HG02970 (cell line): ENCODE measurements around the gene DPP6.

Experiments used
- ATAC-seq: cut with Tn5 transposase; IDR thresholded peaks from one replicate; pipeline ENCODE4 v1.9.1; 2021; ENCODE audit warnings: mild to moderate bottlenecking, moderate library complexity, moderate number of reproducible peaks; ENCODE audit not compliant: unreplicated experiment, low FRiP score

DPP6 gene

DNA sequence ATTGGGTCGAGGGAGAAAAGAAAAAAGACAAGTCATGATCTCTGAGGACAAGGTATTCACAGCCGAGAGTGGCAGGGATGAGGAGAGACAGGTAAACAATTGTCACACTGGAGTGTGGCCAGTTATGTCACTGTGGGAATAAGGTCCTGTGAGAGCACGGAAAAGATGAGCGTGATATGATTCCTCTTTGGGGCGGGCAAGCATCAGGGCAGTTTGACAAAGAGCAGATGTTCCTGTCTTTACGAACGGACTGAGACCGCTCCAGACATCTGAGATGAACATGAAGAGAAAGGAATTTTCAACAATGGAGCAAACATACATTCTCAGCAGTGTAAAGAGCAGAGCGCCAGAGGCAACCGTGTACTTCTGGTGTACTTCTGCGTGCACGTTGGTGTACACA is 278.1 kb downstream of the DPP6 start:
- no peak for ATAC-seq

- ATAC-seq: no peak
Observed at GRCh38 chr7:154332811-154333580, 280.8 kb downstream of the DPP6 start.

- ATAC-seq: no peak
Observed at GRCh38 chr7:154336295-154336694, 284.1 kb downstream of the DPP6 start.

DNA sequence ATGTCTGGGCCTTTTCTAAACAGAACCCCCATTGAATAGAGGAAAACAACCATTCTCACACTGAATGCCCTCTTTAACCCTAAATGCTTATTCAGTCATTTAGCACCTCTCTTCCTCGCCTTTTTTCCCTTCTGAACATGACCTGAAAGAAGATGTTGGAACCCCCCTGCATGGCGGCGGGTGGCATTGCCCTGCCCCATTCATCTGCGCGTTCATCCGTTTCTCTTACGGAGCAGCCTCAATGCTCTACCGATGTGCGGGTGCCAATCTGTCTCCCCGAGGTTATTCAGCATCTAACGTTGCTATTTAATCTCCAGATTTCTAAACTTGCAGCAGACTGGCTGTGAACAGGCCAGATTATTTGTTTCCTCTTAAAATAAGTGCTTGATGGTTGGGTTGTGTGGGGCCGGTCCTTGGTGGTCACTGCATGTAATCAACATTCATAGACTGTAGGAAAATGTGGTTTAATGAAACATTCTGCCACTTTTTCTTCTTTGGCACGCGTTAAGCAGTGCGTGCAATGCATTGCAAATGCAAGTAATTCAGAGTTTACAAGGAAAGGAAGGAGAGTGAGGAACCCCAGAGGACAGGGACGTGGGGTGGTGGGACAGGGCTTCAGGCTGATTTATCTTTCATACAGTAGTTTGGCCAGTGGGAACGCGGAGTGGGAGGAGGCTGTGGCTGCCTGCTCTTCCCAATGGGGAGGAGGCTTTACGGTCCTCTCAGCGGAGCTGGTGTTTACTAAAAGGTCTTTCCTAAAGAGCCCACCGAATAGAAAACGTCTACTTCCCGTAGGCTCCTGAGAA is 286.7 kb downstream of the DPP6 start:
- ATAC-seq: no peak

DNA sequence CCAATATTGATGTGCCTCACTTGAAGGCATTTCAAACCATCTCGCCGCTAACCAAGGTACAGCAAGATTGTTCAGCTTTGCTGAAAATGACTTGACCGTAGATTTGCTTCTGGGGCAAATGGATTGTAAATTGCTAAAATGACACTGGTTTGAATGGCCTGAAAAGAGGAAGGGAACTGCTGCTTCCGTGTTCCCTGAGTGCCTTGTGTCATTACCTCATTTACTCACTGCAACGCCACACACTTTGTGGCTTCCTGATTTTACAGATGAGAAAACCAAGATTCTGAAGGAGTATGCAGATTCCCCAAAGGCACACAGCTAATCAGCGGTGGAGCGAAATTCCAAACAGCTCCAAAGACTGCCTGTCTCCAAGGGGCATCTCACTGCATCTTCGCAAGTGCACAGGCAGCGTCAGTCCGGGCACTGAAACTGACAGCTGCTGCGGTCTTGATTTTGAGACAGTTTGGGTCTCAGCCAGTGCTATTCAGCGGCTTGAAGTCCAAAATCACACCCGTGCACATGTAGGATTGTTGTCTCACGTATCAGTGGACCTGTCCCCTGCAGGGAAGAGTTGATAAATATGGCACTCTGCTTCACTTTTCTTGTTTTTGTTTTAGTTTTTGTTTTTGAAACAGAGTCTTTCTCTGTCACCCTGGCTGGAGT is 290.9 kb downstream of the DPP6 start:
- ATAC-seq: no peak

GRCh38 chr7:154343778-154344412 is 291.7 kb downstream of the DPP6 start:
- ATAC-seq: no peak

- no peak for ATAC-seq
Observed at GRCh38 chr7:154345093-154345492, 292.9 kb downstream of the DPP6 start.

- ATAC-seq: no peak
Observed at GRCh38 chr7:154347700-154348266, 295.6 kb downstream of the DPP6 start.

- ATAC-seq: no peak
Observed at GRCh38 chr7:154350892-154351291, 298.7 kb downstream of the DPP6 start.

DNA sequence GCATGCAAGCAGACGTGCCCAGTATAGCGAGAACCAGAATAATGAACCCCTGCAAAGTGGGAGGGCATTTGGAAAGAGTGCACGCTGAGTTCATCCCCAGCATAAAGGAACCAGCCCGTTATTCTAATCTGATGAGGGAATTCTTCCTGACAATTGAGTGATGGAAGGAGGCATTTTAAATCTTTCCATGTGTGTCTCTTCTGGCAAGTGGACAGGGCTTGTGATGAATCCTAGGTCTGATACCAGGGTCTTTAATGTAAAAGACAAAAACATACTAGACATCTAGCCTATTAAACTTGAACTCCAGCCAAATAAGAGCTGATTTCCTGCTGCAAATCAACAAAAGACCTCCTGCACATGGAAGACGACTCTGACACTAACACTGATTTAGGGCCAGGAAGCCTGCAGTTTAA is 301.2 kb downstream of the DPP6 start:
- no peak for ATAC-seq

DNA sequence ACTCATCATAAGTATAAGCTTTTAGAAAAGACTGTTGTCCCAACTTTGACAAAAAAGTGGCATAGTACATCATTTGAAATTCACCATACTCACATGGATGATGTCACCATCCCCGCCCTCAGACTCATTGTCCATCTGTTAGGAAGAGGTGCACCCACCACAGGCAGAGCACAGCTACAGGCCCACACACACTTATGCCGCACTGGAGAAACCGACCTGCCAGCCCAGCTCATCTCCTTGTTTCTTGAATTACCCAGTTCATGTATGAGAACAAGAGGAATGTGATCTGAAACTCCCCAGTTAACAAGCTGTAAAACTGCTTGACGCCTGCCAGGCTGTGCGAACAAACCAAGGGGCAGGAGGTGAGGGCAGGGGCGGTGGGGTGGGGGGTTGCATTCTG is 312.0 kb downstream of the DPP6 start:
- ATAC-seq: no peak

GRCh38 chr7:154371424-154371823 is 319.2 kb downstream of the DPP6 start:
- ATAC-seq: no peak

GRCh38 chr7:154372011-154372601 is 319.9 kb downstream of the DPP6 start:
- no peak for ATAC-seq

DNA sequence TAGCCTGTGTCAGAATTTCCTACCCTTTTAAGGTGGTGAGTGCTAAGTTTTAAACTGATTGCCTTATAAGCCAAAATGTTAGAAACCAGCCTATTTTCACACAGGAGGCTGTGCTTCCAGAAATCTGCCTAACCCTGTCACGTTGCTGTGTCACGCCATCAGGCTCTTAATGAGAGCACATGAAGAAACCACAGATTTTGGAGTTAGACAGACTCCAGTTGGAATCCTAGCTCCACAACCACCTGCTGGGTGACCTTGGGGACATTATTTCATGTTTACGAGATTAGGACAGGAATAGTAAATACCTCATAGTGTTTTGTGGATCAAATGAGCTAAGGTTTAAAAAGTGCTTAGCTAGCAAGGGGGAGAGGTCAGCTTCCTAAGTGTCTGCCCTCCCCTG is 321.8 kb downstream of the DPP6 start:
- ATAC-seq: no peak

DNA sequence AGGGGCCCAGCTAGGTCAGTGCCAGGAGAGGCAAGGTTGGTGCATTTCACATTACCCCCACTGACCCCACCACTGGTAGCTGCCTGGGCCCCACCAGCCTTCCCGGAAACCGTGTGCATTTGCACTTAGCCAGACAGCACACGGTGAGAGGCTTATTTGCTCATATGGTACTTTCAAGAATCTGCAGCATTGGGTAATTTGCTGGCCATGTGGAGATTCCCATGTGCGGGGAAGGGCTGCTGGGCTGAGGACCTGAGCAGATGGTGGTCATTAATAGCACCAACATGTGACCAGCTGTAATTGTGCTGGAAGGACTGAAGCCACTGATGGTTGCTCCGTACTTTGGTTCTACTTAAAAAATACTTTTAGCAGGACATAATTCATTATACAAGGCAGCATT is 323.8 kb downstream of the DPP6 start:
- no peak for ATAC-seq

DNA sequence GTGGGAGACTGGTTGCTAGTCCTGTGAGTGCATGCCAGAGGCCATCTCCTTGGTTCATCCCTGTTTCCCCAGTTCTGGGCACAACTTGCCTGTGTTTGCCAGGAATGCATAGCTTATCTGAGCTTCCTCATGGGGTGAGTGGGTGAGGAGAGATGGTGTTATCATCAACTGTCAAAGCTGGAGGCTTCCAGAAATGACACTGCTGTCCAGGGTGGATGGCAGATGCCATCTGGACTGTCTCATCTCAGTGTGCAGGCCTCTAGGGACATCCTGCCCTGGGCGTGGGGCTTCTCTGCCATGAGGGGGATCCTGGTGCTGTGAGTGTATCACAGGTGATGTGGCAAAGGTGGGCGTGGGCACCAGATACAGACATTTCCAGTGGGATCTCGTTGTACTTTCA is 328.6 kb downstream of the DPP6 start:
- ATAC-seq: no peak

DNA sequence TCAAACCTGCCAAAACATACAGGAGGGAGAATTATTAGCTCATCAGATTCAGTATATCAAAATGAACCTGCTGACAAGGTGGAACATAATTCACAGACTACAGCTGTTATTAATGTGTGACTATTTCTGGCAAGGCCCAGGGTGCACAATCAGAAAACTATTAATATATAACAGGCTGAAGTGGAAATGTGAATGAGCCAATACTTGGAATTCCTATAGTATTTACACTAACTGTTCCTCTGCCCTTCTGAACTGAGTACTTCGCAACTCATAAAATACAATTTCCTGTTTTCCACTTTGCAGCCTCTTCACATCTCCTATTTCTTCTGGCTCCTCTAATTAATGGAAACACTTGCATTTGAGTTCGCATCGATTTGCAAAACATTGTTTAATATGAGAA is 330.8 kb downstream of the DPP6 start:
- no peak for ATAC-seq

DNA sequence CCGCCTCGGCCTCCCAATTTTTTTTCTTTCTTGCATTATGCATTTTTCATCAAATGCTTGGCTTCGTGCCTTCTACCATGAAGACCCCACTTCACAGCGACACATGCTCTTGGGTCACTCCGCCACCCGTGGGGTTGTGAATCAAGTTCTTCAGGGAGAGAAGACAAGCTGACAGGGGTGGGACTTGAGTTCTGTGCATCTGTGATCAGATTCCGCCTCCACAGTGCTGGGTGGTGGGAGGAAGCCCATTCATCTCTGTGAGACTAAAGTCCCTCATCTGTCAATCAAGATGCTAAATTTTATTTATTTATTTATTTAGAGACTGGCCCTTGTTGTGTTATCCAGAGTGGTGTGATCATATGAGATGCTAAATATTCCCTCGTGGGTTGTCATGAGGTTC is 333.0 kb downstream of the DPP6 start:
- ATAC-seq: no peak

DNA sequence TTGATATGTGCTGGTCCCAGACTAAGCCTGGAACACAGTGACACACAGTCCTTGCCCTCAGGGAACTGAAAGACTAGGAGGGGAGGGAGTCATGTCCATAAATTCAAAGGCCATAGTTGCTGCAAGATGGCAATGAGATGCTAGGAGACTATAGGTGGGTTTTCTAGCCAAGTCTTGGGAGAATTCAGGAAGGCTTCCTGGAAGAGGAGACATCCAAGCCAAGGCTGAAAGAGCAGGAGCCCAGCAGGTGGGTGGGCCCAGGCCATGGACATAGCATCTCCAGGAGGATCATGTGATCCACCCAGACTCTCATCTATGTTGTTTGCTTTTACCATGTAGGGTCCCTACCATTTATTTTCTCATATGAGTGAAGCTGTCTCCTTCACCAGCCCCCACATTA is 335.1 kb downstream of the DPP6 start:
- ATAC-seq: no peak

GRCh38 chr7:154388412-154388811 is 336.2 kb downstream of the DPP6 start:
- ATAC-seq: no peak
